HepG2 (cell line): Measurements from ENCODE around the gene MGST1. TPM values are rescaled to one million over a fixed set of nuclear protein-coding genes. Genes with fewer than 3 reads are reported as not detected.

Experiments used
- EHMT2 ChIP-seq: fragments of 200-600 bp; sonication (generic); IDR thresholded peaks from 2 replicates; pipeline ENCODE4 v1.7.0; 2017; ENCODE audit warnings: antibody characterized with exemption, low read depth, low read length, borderline replicate concordance
- GPN1 ChIP-seq: sonication (generic); formaldehyde crosslinking; IDR thresholded peaks from 2 replicates; pipeline ENCODE4 v1.5.1; 2020; ENCODE audit warnings: missing genetic modification reagents, borderline replicate concordance
- IRX3 ChIP-seq: sonication (generic); formaldehyde crosslinking; IDR thresholded peaks from 2 replicates; pipeline ENCODE4 v1.8.1; 2023; ENCODE audit warnings: mild to moderate bottlenecking, low read depth, missing genetic modification reagents, borderline replicate concordance
- KLF16 ChIP-seq, 2 experiments: sonication (generic) in 1 of 2; formaldehyde crosslinking in 1 of 2; IDR thresholded peaks; 2 replicates each; pipeline versions ENCODE4 v1.6.1 to v1.8.0; 2016 to 2023; ENCODE audit warnings: missing genetic modification reagents in 2 of 2, missing compliant biosample characterization in 1 of 2
- MAFG ChIP-seq: sonication (generic); formaldehyde crosslinking; IDR thresholded peaks from 2 replicates; pipeline ENCODE4 v1.5.1; 2020; ENCODE audit warnings: mild to moderate bottlenecking, missing genetic modification reagents
- MBNL3 ChIP-seq: fragments of 250-450 bp; sonication (Bioruptor Pico); conservative IDR thresholded peaks from 2 replicates; pipeline ENCODE4 v1.8.0; 2022; ENCODE audit warnings: mild to moderate bottlenecking, inconsistent platforms
- POGK ChIP-seq: sonication (generic); formaldehyde crosslinking; conservative IDR thresholded peaks from 2 replicates; pipeline ENCODE4 v1.8.0; 2022; ENCODE audit warnings: mild to moderate bottlenecking, moderate library complexity, missing genetic modification reagents
- RERE ChIP-seq: IDR thresholded peaks from 2 replicates; pipeline ENCODE4 v1.6.1; 2016; ENCODE audit warnings: low read depth, missing genetic modification reagents, missing compliant biosample characterization
- SMAD3 ChIP-seq: sonication (generic); formaldehyde crosslinking; IDR thresholded peaks from 2 replicates; pipeline ENCODE4 v1.4.0; 2020; ENCODE audit warnings: missing genetic modification reagents
- SNAPC4 ChIP-seq: sonication (generic); formaldehyde crosslinking; IDR thresholded peaks from 2 replicates; pipeline ENCODE4 v1.4.0; 2020; ENCODE audit warnings: mild to moderate bottlenecking, missing genetic modification reagents
- TOE1 ChIP-seq: sonication (generic); formaldehyde crosslinking; IDR thresholded peaks from 2 replicates; pipeline ENCODE4 v1.4.0; 2020; ENCODE audit warnings: mild to moderate bottlenecking, missing genetic modification reagents
- ZNF263 ChIP-seq: sonication (generic); formaldehyde crosslinking; IDR thresholded peaks from 2 replicates; pipeline ENCODE4 v1.4.0; 2020; ENCODE audit warnings: missing genetic modification reagents
- ZNF691 ChIP-seq: sonication (generic); formaldehyde crosslinking; IDR thresholded peaks from 2 replicates; pipeline ENCODE4 v1.4.0; 2020; ENCODE audit warnings: missing genetic modification reagents, low read depth, mild to moderate bottlenecking, borderline replicate concordance
- ZNF782 ChIP-seq: sonication (generic); formaldehyde crosslinking; IDR thresholded peaks from 2 replicates; pipeline ENCODE4 v1.4.0; 2020; ENCODE audit warnings: missing genetic modification reagents, mild to moderate bottlenecking, borderline replicate concordance
- ZSCAN30 ChIP-seq: sonication (generic); formaldehyde crosslinking; IDR thresholded peaks from 2 replicates; pipeline ENCODE4 v1.5.0; 2020; ENCODE audit warnings: mild to moderate bottlenecking, missing genetic modification reagents
- polyA plus RNA-seq, 8 experiments: library from polyadenylated mRNA; depleted of rRNA in 3 of 8; stranded (reverse) in 7 of 8; unstranded in 1 of 8; fragments of >200 nt; fragmentation: Illumina TruSeq in 4 of 8; extraction: Trizol in 4 of 8; gene quantifications; 2 replicates each; pipeline versions ENCODE4 v1.2.1 to v1.2.3, GENCODE V29; 2011 to 2016; ENCODE audit warnings: low read depth in 4 of 8, missing spikeins in 1 of 8, mixed read lengths in 1 of 8; ENCODE audit not compliant: insufficient read depth in 1 of 8
- total RNA-seq, 5 experiments: library from RNA; depleted of rRNA; stranded (reverse); fragments of >200 nt; fragmentation: Illumina TruSeq; extraction: Trizol; gene quantifications; 2 replicates each; pipeline ENCODE4 v1.2.3, GENCODE V29; 2016; ENCODE audit warnings: low read depth in 1 of 5

MGST1 gene
- total and polyA plus RNA-seq, 2 of the 13 experiments (the other 11 are each of a cell fraction or from before 2014, with no cell fraction given), result 119 to 152 TPM

- TF ChIP-seq RERE (CRISPR knock-in tag) (no peak), TOE1 (CRISPR knock-in tag) (no peak), ZNF263 (no peak), GPN1 (CRISPR knock-in tag) (no peak), ZNF782 (CRISPR knock-in tag) (no peak; the same call in 1 of the 2 replicates), SMAD3 (CRISPR knock-in tag) (no peak), EHMT2 (no peak), MAFG (CRISPR knock-in tag) (no peak), IRX3 (CRISPR knock-in tag) (no peak), MBNL3 (CRISPR knock-in tag) (no peak), POGK (CRISPR knock-in tag) (peak; percentile 31; the same call in 1 of the 2 replicates), SNAPC4 (CRISPR knock-in tag) (no peak), ZSCAN30 (CRISPR knock-in tag) (no peak), KLF16 (CRISPR knock-in tag; IDR thresholded peaks at IDR 0.05) (no peak), ZNF691 (CRISPR knock-in tag) (no peak)
Measured at GRCh38 chr12:16347391-16348298, at the start of gene MGST1 (continued).
